GM12873 (cell line): ENCODE results near the gene TMEM273.

Experiments
- CTCF ChIP-seq: IDR thresholded peaks from 2 replicates; pipeline ENCODE4 v1.5.1; 2012; ENCODE audit warnings: low read depth, mild to moderate bottlenecking, moderate library complexity, low read length, control low read depth; ENCODE audit not compliant: insufficient read depth; ENCODE audit errors: missing control alignments

TMEM273 gene

GRCh38 chr10:49138361-49138891 lies 49.8 kb downstream of the TMEM273 start:
- TF ChIP-seq CTCF: no peak

- TF ChIP-seq CTCF: no peak
Measured at GRCh38 chr10:49136525-49136924, 51.7 kb downstream of the TMEM273 start.

- TF ChIP-seq CTCF: no peak
Measured at GRCh38 chr10:49135575-49136313, 52.4 kb downstream of the TMEM273 start.

GRCh38 chr10:49134327-49134726 lies 53.9 kb downstream of the TMEM273 start:
- no peak for TF ChIP-seq CTCF

- TF ChIP-seq CTCF: no peak
Measured at GRCh38 chr10:49133706-49134248, 54.4 kb downstream of the TMEM273 start, which contains the start of gene FAM170B. TSS of gene FAM170B (minus strand) at chr10:49134021. CDS start at chr10:49133918, 103 bp downstream.

- TF ChIP-seq CTCF: no peak
Measured at GRCh38 chr10:49132362-49132737, 55.8 kb downstream of the TMEM273 start.

GRCh38 chr10:49131507-49132361 lies 56.5 kb downstream of the TMEM273 start:
- TF ChIP-seq CTCF: no peak
